ENCODE results near the gene PLA2G10. TPM values are rescaled to one million over a fixed set of nuclear protein-coding genes. Genes with fewer than 3 reads are reported as not detected.
"Not testable (repeated sequence)": the region's sequence is repeated elsewhere in the genome, so short reads cannot be mapped to it uniquely, and the experiment has no call there.

Gene PLA2G10
- total and polyA plus RNA-seq, 2 donors from 2014 or later, result not detected

- Histone ChIP-seq H3K27ac (ENCODE audit: low read depth in 2 of 2, low read length in 2 of 2) (no peak overlapping the region), H3K9me3 (ENCODE audit: control insufficient read depth in 2 of 3, insufficient read depth in 1 of 3, low read length in 3 of 3) (no peaks in the 10 kb centered on the region), H3K27me3 (ENCODE audit: control insufficient read depth, insufficient read depth, low read length) (no peaks in the 10 kb centered on the region), H3K36me3 (ENCODE audit: control insufficient read depth in 2 of 3, insufficient read depth in 3 of 3, low read length in 3 of 3) (peaks cover 2 to 14% (median 11%) of the 10 kb centered on the region in 3 donors), H3K9ac (ENCODE audit: low read length in 3 of 3) (no peak overlapping the region), H3K4me3 (ENCODE audit: low read length in 3 of 3) (no peak overlapping the region), H3K4me1 (ENCODE audit: control insufficient read depth in 2 of 3, insufficient read depth in 2 of 3, low read depth in 1 of 3, low read length in 3 of 3) (peaks cover 0 to 7% (median 0%) of the 10 kb centered on the region in 3 donors)
- DNase-seq (no peak), FAIRE-seq (no peak)
- TF ChIP-seq CTCF (IDR thresholded peaks at IDR 0.05; ENCODE audit: borderline replicate concordance, extremely low read depth, insufficient read depth), result no peak
- intact Hi-C loops (cut with DNase I), result no loop called here
Measured at GRCh38 chr16:14640538-14640937, 53.6 kb downstream of the PLA2G10 start.

- DNase-seq; H3K9me3 ChIP-seq (ENCODE audit: control insufficient read depth in 2 of 3, insufficient read depth in 1 of 3, low read length in 3 of 3); H3K27me3 ChIP-seq (ENCODE audit: control insufficient read depth, insufficient read depth, low read length); FAIRE-seq; H3K36me3 ChIP-seq (ENCODE audit: control insufficient read depth in 2 of 3, insufficient read depth in 3 of 3, low read length in 3 of 3); H3K4me3 ChIP-seq (ENCODE audit: low read length in 3 of 3); intact Hi-C loops (cut with DNase I); H3K9ac ChIP-seq (ENCODE audit: low read length in 3 of 3); H3K27ac ChIP-seq (ENCODE audit: low read depth in 2 of 2, low read length in 2 of 2): not testable (repeated sequence)
- peaks cover 0 to 24% (median 14%) of the 10 kb centered on the region in 3 donors for H3K4me1 ChIP-seq (ENCODE audit: control insufficient read depth in 2 of 3, insufficient read depth in 2 of 3, low read depth in 1 of 3, low read length in 3 of 3)
Measured at GRCh38 chr16:14636951-14637240, 57.2 kb downstream of the PLA2G10 start.

GRCh38 chr16:14636179-14636950, 57.7 kb downstream of the PLA2G10 start:
- FAIRE-seq; H3K27ac ChIP-seq (ENCODE audit: low read depth in 2 of 2, low read length in 2 of 2): not testable (repeated sequence)

GRCh38 chr16:14635395-14636165, 58.5 kb downstream of the PLA2G10 start:
- Histone ChIP-seq H3K9ac (ENCODE audit: low read length in 3 of 3) (no peak overlapping the region), H3K4me3 (ENCODE audit: low read length in 3 of 3) (peak overlapping the region in 1 of 3 donors; percentile 32), H3K4me1 (ENCODE audit: control insufficient read depth in 2 of 3, insufficient read depth in 2 of 3, low read depth in 1 of 3, low read length in 3 of 3) (peaks cover 0 to 27% (median 15%) of the 10 kb centered on the region in 3 donors), H3K9me3 (ENCODE audit: control insufficient read depth in 2 of 3, insufficient read depth in 1 of 3, low read length in 3 of 3) (no peaks in the 10 kb centered on the region), H3K27me3 (ENCODE audit: control insufficient read depth, insufficient read depth, low read length) (no peaks in the 10 kb centered on the region), H3K36me3 (ENCODE audit: control insufficient read depth in 2 of 3, insufficient read depth in 3 of 3, low read length in 3 of 3) (peaks cover 0 to 2% (median 2%) of the 10 kb centered on the region in 3 donors), H3K27ac (ENCODE audit: low read depth in 2 of 2, low read length in 2 of 2) (peak overlapping the region in 1 of 2 donors; percentile 34)
- intact Hi-C loops (cut with DNase I), result no loop called here
- no peak for TF ChIP-seq CTCF (IDR thresholded peaks at IDR 0.05; ENCODE audit: borderline replicate concordance, extremely low read depth, insufficient read depth)
- no peak for FAIRE-seq
- no peak for DNase-seq

More at GRCh38 chr16:14636179-14636950, 57.7 kb downstream of the PLA2G10 start:
- peaks cover 0 to 27% (median 15%) of the 10 kb centered on the region in 3 donors for H3K4me1 ChIP-seq (ENCODE audit: control insufficient read depth in 2 of 3, insufficient read depth in 2 of 3, low read depth in 1 of 3, low read length in 3 of 3)
- intact Hi-C loops (cut with DNase I); H3K4me3 ChIP-seq (ENCODE audit: low read length in 3 of 3); H3K36me3 ChIP-seq (ENCODE audit: control insufficient read depth in 2 of 3, insufficient read depth in 3 of 3, low read length in 3 of 3); H3K27me3 ChIP-seq (ENCODE audit: control insufficient read depth, insufficient read depth, low read length); H3K9me3 ChIP-seq (ENCODE audit: control insufficient read depth in 2 of 3, insufficient read depth in 1 of 3, low read length in 3 of 3); H3K9ac ChIP-seq (ENCODE audit: low read length in 3 of 3): not testable (repeated sequence)
- peak in 1 of 5 donors; percentile 19 for DNase-seq

Data from kidney (tissue), 14 donors.